Bone marrow (tissue), 2 donors: Measurements from ENCODE around the gene UBC.
A peak's percentile ranks its signal among the peaks of the same experiment; 100 is the strongest.

ENCODE experiments used
- DNase-seq, 2 donors: peaks; one replicate each; lab custom pipeline; 2025; lab: John Stamatoyannopoulos, UW

Gene UBC

GRCh38 chr12:124864326-124864752 lies 50.1 kb downstream of the UBC start:
- DNase-seq, result no peak

GRCh38 chr12:124863416-124864325 lies 50.8 kb downstream of the UBC start, which contains the start of gene SCARB1:
Gene SCARB1, minus strand, starts transcription at chr12:124863864. Its CDS starts 144 bp downstream, at chr12:124863720.
- peak; percentile 39 to 71 for DNase-seq

GRCh38 chr12:124862768-124863415 lies 51.6 kb downstream of the UBC start:
- no peak for DNase-seq

GRCh38 chr12:124861898-124862676 lies 52.4 kb downstream of the UBC start:
- DNase-seq, result no peak
